Sciatic nerve (tissue), 2 donors: Measurements from ENCODE around the gene CRYGD. TPM values are rescaled to one million over a fixed set of nuclear protein-coding genes. Genes with fewer than 3 reads are reported as not detected.
A peak's percentile ranks its signal among the peaks of the same experiment; 100 is the strongest.

Source experiments
- ATAC-seq: fragments of 200-7000 bp; cut with Tn5 transposase; one replicate; pipeline ENCODE4 v1.9.1; 2020; ENCODE audit warnings: mild to moderate bottlenecking, moderate library complexity
- DNase-seq: peaks from one replicate; pipeline ENCODE4 v3.0.0-alpha.2; 2020; ENCODE audit warnings: low spot score
- intact Hi-C: fragments of 100-400 bp; cut with DNase I; formaldehyde crosslinking; loops from one replicate; pipeline ENCODE4 v1.14.2; 2022
- total RNA-seq: library from RNA; stranded (reverse); fragmentation: NEBNext Ultra II Directional; extraction: Animal tissue kit (Norgen Biotek cat#: 25700); gene quantifications from one replicate; pipeline ENCODE4 v1.2.1, GENCODE V29; 2021
- donor health status: DM: no; HTN: no; CAD: no.
- donor health status: DM: no; HTN: no; CAD: no.

The CRYGD gene
- total RNA-seq, 1 donor from 2014 or later, result not detected

- no peak for DNase-seq
- ATAC-seq, result no peak
- intact Hi-C loops, result no loop called here
Observed at GRCh38 chr2:208096080-208096479, 28.2 kb downstream of the CRYGD start.

DNA sequence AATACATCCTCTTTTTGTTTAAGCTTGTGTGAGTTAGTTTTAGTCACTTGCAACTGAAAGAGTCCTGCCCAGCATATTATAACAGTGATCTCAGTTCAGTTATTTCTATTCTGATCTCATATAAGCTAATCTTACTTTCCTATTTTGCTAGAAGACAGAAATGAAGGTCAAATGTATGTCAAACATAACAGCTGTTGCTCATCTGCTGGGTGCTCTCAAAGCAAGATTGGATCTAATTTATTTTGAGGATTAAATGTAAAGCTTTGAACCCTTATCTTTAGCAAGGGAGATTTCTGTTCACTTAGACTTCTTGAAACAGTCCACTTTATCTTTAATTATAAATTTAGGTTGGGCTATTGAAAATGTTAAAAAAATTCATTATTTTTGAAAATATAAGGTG, 31.2 kb downstream of the CRYGD start:
- intact Hi-C loops, result no loop called here
- no peak for DNase-seq
- ATAC-seq, result no peak

GRCh38 chr2:208092093-208092832, 32.1 kb downstream of the CRYGD start:
- intact Hi-C loops, result no loop called here
- ATAC-seq (no peak), DNase-seq (no peak)

- ATAC-seq (no peak), DNase-seq (no peak)
- intact Hi-C loops, result no loop called here
Observed at GRCh38 chr2:208090420-208090819, 33.9 kb downstream of the CRYGD start.

- DNase-seq, result no peak
- intact Hi-C loops, result no loop called here
- ATAC-seq, result no peak
Observed at GRCh38 chr2:208086029-208086428, 38.3 kb downstream of the CRYGD start.

DNA sequence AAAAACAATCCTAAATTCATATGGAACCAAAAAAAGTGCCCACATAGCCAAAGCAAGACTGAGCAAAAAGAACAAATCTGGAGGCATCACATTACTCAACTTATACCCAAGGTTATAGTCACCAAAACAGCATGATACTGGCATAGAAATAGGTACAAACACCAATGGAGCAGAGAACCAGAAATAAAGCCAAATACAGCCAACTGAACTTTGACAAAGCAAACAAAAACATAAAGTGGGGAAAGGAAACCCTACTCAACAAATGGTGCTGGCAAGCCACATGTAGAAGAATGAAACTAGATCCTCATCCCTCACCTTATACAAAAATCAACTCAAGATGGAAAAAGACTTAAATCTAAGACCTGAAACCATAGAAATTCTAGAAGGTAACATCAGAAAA, 40.5 kb downstream of the CRYGD start:
- ATAC-seq (no peak), DNase-seq (no peak)
- intact Hi-C loops, result no loop called here

- DNase-seq (no peak), ATAC-seq (no peak)
- intact Hi-C loops, result no loop called here
Observed at GRCh38 chr2:208077276-208077675, 47.0 kb downstream of the CRYGD start.

GRCh38 chr2:208074610-208075356, 49.5 kb downstream of the CRYGD start:
- intact Hi-C loops, result no loop called here
- DNase-seq (no peak), ATAC-seq (no peak)

GRCh38 chr2:208072250-208072892, 52.0 kb downstream of the CRYGD start:
- DNase-seq (peak; percentile 72), ATAC-seq (peak; percentile 83)
- intact Hi-C loops, result no loop called here

Other genes with a start within 250 kb of the CRYGD start
- gene PLEKHM3, start 99.0 kb downstream of the CRYGD start, total RNA-seq, result 23.8 TPM
- not detected for gene CRYGC, start 5.3 kb upstream of the CRYGD start, total RNA-seq
- gene CRYGB, start 21.6 kb upstream of the CRYGD start, total RNA-seq, result not detected
- gene CRYGA, start 39.1 kb upstream of the CRYGD start, total RNA-seq, result not detected
- gene C2orf80, start 65.5 kb upstream of the CRYGD start, total RNA-seq, result not detected
- gene IDH1, start 130.5 kb upstream of the CRYGD start, total RNA-seq, result 78.4 TPM
- 59.0 TPM for gene PIKFYVE, start 141.7 kb upstream of the CRYGD start, total RNA-seq